Measurements from ENCODE around the gene TUBGCP3. TPM values are rescaled to one million over a fixed set of nuclear protein-coding genes. Genes with fewer than 3 reads are reported as not detected.

The TUBGCP3 gene
- total RNA-seq, 2 experiments from 2014 or later: 19.4 to 36.2 TPM

DNA sequence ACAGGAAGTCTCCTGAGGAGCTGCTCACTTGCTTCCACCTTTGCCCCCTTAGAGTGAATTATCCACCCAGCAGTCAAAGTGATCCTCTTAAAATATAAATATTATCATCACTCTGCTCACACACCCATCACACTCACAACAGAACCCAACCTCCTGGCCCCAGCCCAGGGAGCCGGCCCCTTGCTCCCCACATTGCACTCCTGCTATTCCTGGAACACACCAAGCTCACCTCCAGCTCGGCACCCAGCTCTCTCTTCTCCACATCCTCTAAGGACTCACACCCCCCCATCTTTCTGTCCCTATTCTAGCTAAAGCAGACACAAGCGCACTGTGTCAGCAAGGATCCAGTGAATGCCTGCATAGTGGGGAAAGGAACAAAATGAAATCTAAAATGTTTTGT is 7.0 kb downstream of the TUBGCP3 start:
- no peaks in the 10 kb centered on the region for H3K9me2 ChIP-seq (ENCODE audit: insufficient read depth, low read length)
- H4K20me1 ChIP-seq (ENCODE audit: insufficient read depth, low read length): no peaks in the 10 kb centered on the region; the same call in 1 of the 2 replicates
- CTCF ChIA-PET (ENCODE audit: unreplicated experiment): no interaction called here
- H3K4me3 ChIP-seq (ENCODE audit: low read depth, low read length, poor library complexity, severe bottlenecking): no peak overlapping the region
- no peak for DNase-seq (ENCODE audit: low spot score)
- H3K36me3 ChIP-seq (ENCODE audit: insufficient read depth, low read length): peaks cover 13% of the 10 kb centered on the region
- BruUV-seq (replicated peaks): no TSS peak
- H3K79me2 ChIP-seq (ENCODE audit: insufficient read depth, low read depth, low read length): peaks cover 92% of the 10 kb centered on the region
- no peaks in the 10 kb centered on the region for H3K9me3 ChIP-seq (ENCODE audit: low read length)
- no peak overlapping the region for H3K4me2 ChIP-seq (ENCODE audit: low read length)
- H3K27ac ChIP-seq (ENCODE audit: low read depth, low read length, poor library complexity, severe bottlenecking): no peak overlapping the region
- POLR2A ChIA-PET: no interaction called here
- TF ChIP-seq, protein P1, sequence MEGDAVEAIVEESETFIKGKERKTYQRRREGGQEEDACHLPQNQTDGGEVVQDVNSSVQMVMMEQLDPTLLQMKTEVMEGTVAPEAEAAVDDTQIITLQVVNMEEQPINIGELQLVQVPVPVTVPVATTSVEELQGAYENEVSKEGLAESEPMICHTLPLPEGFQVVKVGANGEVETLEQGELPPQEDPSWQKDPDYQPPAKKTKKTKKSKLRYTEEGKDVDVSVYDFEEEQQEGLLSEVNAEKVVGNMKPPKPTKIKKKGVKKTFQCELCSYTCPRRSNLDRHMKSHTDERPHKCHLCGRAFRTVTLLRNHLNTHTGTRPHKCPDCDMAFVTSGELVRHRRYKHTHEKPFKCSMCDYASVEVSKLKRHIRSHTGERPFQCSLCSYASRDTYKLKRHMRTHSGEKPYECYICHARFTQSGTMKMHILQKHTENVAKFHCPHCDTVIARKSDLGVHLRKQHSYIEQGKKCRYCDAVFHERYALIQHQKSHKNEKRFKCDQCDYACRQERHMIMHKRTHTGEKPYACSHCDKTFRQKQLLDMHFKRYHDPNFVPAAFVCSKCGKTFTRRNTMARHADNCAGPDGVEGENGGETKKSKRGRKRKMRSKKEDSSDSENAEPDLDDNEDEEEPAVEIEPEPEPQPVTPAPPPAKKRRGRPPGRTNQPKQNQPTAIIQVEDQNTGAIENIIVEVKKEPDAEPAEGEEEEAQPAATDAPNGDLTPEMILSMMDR (conservative IDR thresholded peaks at IDR 0.05; ENCODE audit: low read length): no peak
- TF ChIP-seq EZH2phosphoT487 (IDR thresholded peaks at IDR 0.05; ENCODE audit: borderline replicate concordance, low read depth, low read length): no peak
- no peak overlapping the region for H2AFZ ChIP-seq (ENCODE audit: low read length)
- intact Hi-C loops (cut with micrococcal nuclease; ENCODE audit: unreplicated experiment): no loop called here
- H3K4me1 ChIP-seq (ENCODE audit: insufficient read depth, low read length, poor library complexity, severe bottlenecking): peaks cover 10% of the 10 kb centered on the region

DNA sequence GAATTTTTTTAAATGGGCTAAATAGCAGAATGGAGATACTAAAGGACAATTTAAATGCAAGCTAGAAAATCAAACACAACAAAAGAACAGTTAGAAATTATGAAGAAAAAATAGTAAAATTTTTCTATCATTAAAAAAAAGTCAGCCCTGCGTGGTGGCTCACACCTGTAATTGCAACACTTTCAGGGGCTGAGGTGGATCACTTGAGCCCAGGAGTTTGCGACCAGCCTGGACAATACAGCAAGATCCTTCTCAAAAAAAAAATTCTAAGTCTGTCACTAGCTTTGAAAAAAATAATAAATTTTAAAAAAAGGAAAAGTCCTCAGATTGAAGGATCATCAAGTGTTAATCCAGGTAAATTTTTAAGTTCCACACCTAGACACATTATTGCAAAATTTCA is 7.7 kb downstream of the TUBGCP3 start:
- BruUV-seq (replicated peaks): no TSS peak
- Histone ChIP-seq H4K20me1 (ENCODE audit: insufficient read depth, low read length) (no peaks in the 10 kb centered on the region; the same call in 1 of the 2 replicates), H3K36me3 (ENCODE audit: insufficient read depth, low read length) (peaks cover 13% of the 10 kb centered on the region), H3K4me1 (ENCODE audit: insufficient read depth, low read length, poor library complexity, severe bottlenecking) (peaks cover 10% of the 10 kb centered on the region), H2AFZ (ENCODE audit: low read length) (no peak overlapping the region), H3K79me2 (ENCODE audit: insufficient read depth, low read depth, low read length) (peaks cover 92% of the 10 kb centered on the region), H3K9me2 (ENCODE audit: insufficient read depth, low read length) (no peaks in the 10 kb centered on the region), H3K4me2 (ENCODE audit: low read length) (no peak overlapping the region), H3K4me3 (ENCODE audit: low read depth, low read length, poor library complexity, severe bottlenecking) (no peak overlapping the region), H3K27ac (ENCODE audit: low read depth, low read length, poor library complexity, severe bottlenecking) (no peak overlapping the region), H3K9me3 (ENCODE audit: low read length) (no peaks in the 10 kb centered on the region)
- no peak for TF ChIP-seq EZH2phosphoT487 (IDR thresholded peaks at IDR 0.05; ENCODE audit: borderline replicate concordance, low read depth, low read length)
- TF ChIP-seq, protein P1 (conservative IDR thresholded peaks at IDR 0.05; ENCODE audit: low read length): no peak
- intact Hi-C loops (cut with micrococcal nuclease; ENCODE audit: unreplicated experiment): no loop called here
- ChIA-PET POLR2A (no interaction called here), CTCF (ENCODE audit: unreplicated experiment) (no interaction called here)
- no peak for DNase-seq (ENCODE audit: low spot score)

DNA sequence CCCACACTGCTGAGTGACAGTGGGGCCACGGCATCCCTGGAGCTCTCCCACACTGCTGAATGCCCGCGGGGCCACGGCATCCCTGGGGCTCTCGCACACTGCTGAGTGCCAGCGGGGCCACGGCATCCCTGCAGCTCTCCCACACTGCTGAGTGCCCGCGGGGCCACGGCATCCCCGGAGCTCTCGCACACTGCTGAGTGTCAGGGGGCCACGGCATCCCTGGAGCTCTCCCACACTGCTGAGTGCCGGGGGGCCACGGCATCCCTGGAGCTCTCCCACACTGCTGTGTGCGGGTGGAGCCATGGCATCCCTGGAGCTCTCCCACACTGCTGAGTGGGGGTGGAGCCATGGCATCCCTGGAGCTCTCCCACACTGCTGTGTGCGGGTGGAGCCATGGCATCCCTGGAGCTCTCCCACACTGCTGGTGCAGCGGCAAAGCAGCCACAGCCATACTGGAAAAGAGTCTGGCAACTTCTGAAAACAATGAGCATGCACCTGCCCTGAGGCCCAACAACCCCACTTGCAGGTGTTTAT is 8.6 kb downstream of the TUBGCP3 start:
- ChIA-PET POLR2A (no interaction called here), CTCF (ENCODE audit: unreplicated experiment) (no interaction called here)
- no TSS peak for BruUV-seq (replicated peaks)
- H3K4me3 ChIP-seq (ENCODE audit: low read depth, low read length, poor library complexity, severe bottlenecking): no peak overlapping the region
- H4K20me1 ChIP-seq (ENCODE audit: insufficient read depth, low read length): no peaks in the 10 kb centered on the region; the same call in 1 of the 2 replicates
- H3K79me2 ChIP-seq (ENCODE audit: insufficient read depth, low read depth, low read length): peaks cover 92% of the 10 kb centered on the region
- H3K9me2 ChIP-seq (ENCODE audit: insufficient read depth, low read length): no peaks in the 10 kb centered on the region
- no peak overlapping the region for H3K4me2 ChIP-seq (ENCODE audit: low read length)
- no peak for DNase-seq (ENCODE audit: low spot score)
- peaks cover 13% of the 10 kb centered on the region for H3K36me3 ChIP-seq (ENCODE audit: insufficient read depth, low read length)
- no peak overlapping the region for H3K27ac ChIP-seq (ENCODE audit: low read depth, low read length, poor library complexity, severe bottlenecking)
- intact Hi-C loops (cut with micrococcal nuclease; ENCODE audit: unreplicated experiment): no loop called here
- TF ChIP-seq, protein P1 (conservative IDR thresholded peaks at IDR 0.05; ENCODE audit: low read length): no peak
- TF ChIP-seq EZH2phosphoT487 (IDR thresholded peaks at IDR 0.05; ENCODE audit: borderline replicate concordance, low read depth, low read length): no peak
- H3K9me3 ChIP-seq (ENCODE audit: low read length): no peaks in the 10 kb centered on the region
- H2AFZ ChIP-seq (ENCODE audit: low read length): no peak overlapping the region
- H3K4me1 ChIP-seq (ENCODE audit: insufficient read depth, low read length, poor library complexity, severe bottlenecking): peaks cover 10% of the 10 kb centered on the region

All from OCI-LY7 (cell line).